SK-N-SH (cell line): ENCODE results near the gene PPID. TPM values are rescaled to one million over a fixed set of nuclear protein-coding genes. Genes with fewer than 3 reads are reported as not detected.
"Not testable (repeated sequence)": the region's sequence is repeated elsewhere in the genome, so short reads cannot be mapped to it uniquely, and the experiment has no call there.

Experiments
- CTCF ChIA-PET: fragments of 300-600, 350-600 bp; formaldehyde crosslinking; extraction: SDS; loops from one replicate; lab custom pipeline; 2021; lab: Yijun Ruan, JAX
- POLR2A ChIA-PET: fragments of 350-600 bp; sonication (Branson Sonifier 250); formaldehyde crosslinking; extraction: SDS; loops from one replicate; lab custom pipeline; 2020; ENCODE audit warnings: antibody characterized with exemption, inconsistent platforms; lab: Yijun Ruan, JAX
- DNase-seq: peaks from one replicate; pipeline ENCODE4 v3.0.0; 2012
- H2AFZ ChIP-seq: fragments of 200-600 bp; sonication (generic); 2 replicates; pipeline ENCODE4 v1.8.1; 2016; ENCODE audit warnings: antibody characterized with exemption, mild to moderate bottlenecking, low read depth
- H3F3A ChIP-seq: fragments of 200-600 bp; sonication (generic); replicated peaks from 2 replicates; pipeline ENCODE3; 2016; ENCODE audit warnings: antibody characterized with exemption, mild to moderate bottlenecking; ENCODE audit not compliant: insufficient read depth
- H3K27ac ChIP-seq, 2 experiments: fragments of 200-500 bp in 1 of 2; fragments of 200-600 bp in 1 of 2; sonication (Bioruptor generic) in 1 of 2; sonication (generic), shearing (Covaris generic) in 1 of 2; 2 replicates each; pipeline versions ENCODE4 v1.5.1 to v1.6.1; 2014 to 2016; ENCODE audit warnings: low read depth in 2 of 2, inconsistent platforms in 1 of 2, low read length in 1 of 2, mild to moderate bottlenecking in 1 of 2, mixed read lengths in 1 of 2
- H3K27me3 ChIP-seq: fragments of 200-600 bp; sonication (generic), shearing (Covaris generic); 2 replicates; pipeline ENCODE4 v1.6.1; 2016; ENCODE audit warnings: mixed run types; ENCODE audit not compliant: insufficient read depth
- H3K36me3 ChIP-seq, 2 experiments: fragments of 200-500 bp in 1 of 2; fragments of 200-600 bp in 1 of 2; sonication (Bioruptor generic) in 1 of 2; sonication (generic) in 1 of 2; replicated peaks in 1 of 2; 2 replicates each; pipeline versions ENCODE3 to v1.5.1; 2014 to 2016; ENCODE audit warnings: low read length in 1 of 2, mild to moderate bottlenecking in 1 of 2; ENCODE audit not compliant: insufficient read depth in 2 of 2, control insufficient read depth in 1 of 2
- H3K4me1 ChIP-seq, 2 experiments: fragments of 200-500 bp in 1 of 2; fragments of 200-600 bp in 1 of 2; sonication (Bioruptor generic) in 1 of 2; sonication (generic), shearing (Covaris generic) in 1 of 2; 2 replicates each; pipeline versions ENCODE4 v1.5.1 to v1.6.1; 2014 to 2016; ENCODE audit warnings: low read depth in 1 of 2, low read length in 1 of 2, mixed run types in 1 of 2; ENCODE audit not compliant: insufficient read depth in 2 of 2, control insufficient read depth in 1 of 2
- H3K4me2 ChIP-seq: fragments of 200-600 bp; sonication (generic), shearing (Covaris generic); 2 replicates; pipeline ENCODE4 v1.6.1; 2017; ENCODE audit warnings: mixed run types
- H3K4me3 ChIP-seq, 2 experiments: fragments of 200-500 bp in 1 of 2; fragments of 200-600 bp in 1 of 2; sonication (Bioruptor generic) in 1 of 2; sonication (generic), shearing (Covaris generic) in 1 of 2; 2 replicates each; pipeline versions ENCODE4 v1.5.1 to v1.8.1; 2014 to 2016; ENCODE audit warnings: low read depth in 2 of 2, inconsistent platforms in 1 of 2, low read length in 1 of 2, mild to moderate bottlenecking in 1 of 2, mixed read lengths in 1 of 2, moderate library complexity in 1 of 2
- H3K79me2 ChIP-seq: fragments of 200-600 bp; sonication (generic); 2 replicates; pipeline ENCODE4 v1.8.1; 2017; ENCODE audit warnings: mild to moderate bottlenecking; ENCODE audit not compliant: insufficient read depth
- H3K9ac ChIP-seq: fragments of 200-600 bp; sonication (generic); 2 replicates; pipeline ENCODE4 v1.6.1; 2017; ENCODE audit warnings: mixed run types
- H3K9me2 ChIP-seq: fragments of 200-600 bp; sonication (generic); 2 replicates; pipeline ENCODE4 v1.6.1; 2017; ENCODE audit warnings: mixed run types
- H3K9me3 ChIP-seq: fragments of 200-600 bp; sonication (generic); 2 replicates; pipeline ENCODE4 v1.6.1; 2017; ENCODE audit warnings: mixed run types, mild to moderate bottlenecking, moderate library complexity
- H4K20me1 ChIP-seq: fragments of 200-600 bp; sonication (generic); 2 replicates; pipeline ENCODE4 v1.6.1; 2017; ENCODE audit warnings: mild to moderate bottlenecking, mixed run types; ENCODE audit not compliant: insufficient read depth
- CHD2 ChIP-seq: fragments of 150-350 bp; IDR thresholded peaks from 2 replicates; pipeline ENCODE4 v1.6.1; 2018; ENCODE audit warnings: low read length; ENCODE audit not compliant: partially characterized antibody
- EP300 ChIP-seq, 2 experiments: IDR thresholded peaks; 2 replicates each; pipeline versions ENCODE4 v1.4.0 to v1.6.1; 2012; ENCODE audit warnings: borderline replicate concordance in 1 of 2, low read depth in 1 of 2, low read length in 1 of 2
- FOXJ3 ChIP-seq: sonication (generic); formaldehyde crosslinking; IDR thresholded peaks from 2 replicates; pipeline ENCODE4 v1.5.1; 2020; ENCODE audit warnings: mild to moderate bottlenecking, missing genetic modification reagents
- GABPA ChIP-seq: IDR thresholded peaks from 2 replicates; pipeline ENCODE4 v1.4.0; 2012; ENCODE audit warnings: low read depth, mild to moderate bottlenecking
- GATA2 ChIP-seq: sonication (generic); formaldehyde crosslinking; IDR thresholded peaks from 2 replicates; pipeline ENCODE4 v1.5.0; 2020; ENCODE audit warnings: mild to moderate bottlenecking, missing genetic modification reagents
- JUND ChIP-seq: IDR thresholded peaks from 2 replicates; pipeline ENCODE4 v1.4.0; 2012
- MXI1 ChIP-seq: IDR thresholded peaks from 2 replicates; pipeline ENCODE4 v1.6.1; 2012; ENCODE audit warnings: mild to moderate bottlenecking, low read depth, low read length, improper control_type of control experiment
- NRF1 ChIP-seq: IDR thresholded peaks from 2 replicates; pipeline ENCODE4 v1.6.1; 2012; ENCODE audit warnings: low read depth, mild to moderate bottlenecking, low read length
- RAD21 ChIP-seq: IDR thresholded peaks from 2 replicates; pipeline ENCODE4 v1.6.1; 2012; ENCODE audit warnings: mild to moderate bottlenecking, low read length
- RCOR1 ChIP-seq: fragments of 150-350 bp; IDR thresholded peaks from 2 replicates; pipeline ENCODE4 v1.6.1; 2017; ENCODE audit warnings: antibody characterized with exemption, low read length
- RXRA ChIP-seq: IDR thresholded peaks from 2 replicates; pipeline ENCODE4 v1.4.0; 2012; ENCODE audit warnings: low read depth, mild to moderate bottlenecking, borderline replicate concordance
- SIN3A ChIP-seq: IDR thresholded peaks from 2 replicates; pipeline ENCODE4 v1.6.1; 2012; ENCODE audit warnings: low read depth, mild to moderate bottlenecking, low read length, moderate library complexity, borderline replicate concordance
- SMC3 ChIP-seq: IDR thresholded peaks from 2 replicates; pipeline ENCODE4 v1.6.1; 2012; ENCODE audit warnings: low read depth, low read length, improper control_type of control experiment
- TAF1 ChIP-seq: IDR thresholded peaks from 2 replicates; pipeline ENCODE4 v1.6.1; 2012; ENCODE audit warnings: low read depth, mild to moderate bottlenecking, low read length, moderate library complexity, borderline replicate concordance
- TCF12 ChIP-seq: IDR thresholded peaks from 2 replicates; pipeline ENCODE4 v1.4.0; 2012
- USF1 ChIP-seq: IDR thresholded peaks from 2 replicates; pipeline ENCODE4 v1.4.0; 2012; ENCODE audit warnings: low read depth, borderline replicate concordance
- USF2 ChIP-seq: fragments of 150-350 bp; IDR thresholded peaks from 2 replicates; pipeline ENCODE4 v1.6.1; 2017; ENCODE audit warnings: antibody characterized with exemption, low read length, low read depth, borderline replicate concordance
- YY1 ChIP-seq: IDR thresholded peaks from 2 replicates; pipeline ENCODE4 v1.4.0; 2012; ENCODE audit warnings: low read depth, mild to moderate bottlenecking
- ZBTB33 ChIP-seq: IDR thresholded peaks from 2 replicates; pipeline ENCODE4 v1.4.0; 2012; ENCODE audit warnings: low read depth, borderline replicate concordance
- WGBS: methylation state at CpG from one replicate; pipeline ENCODE4 v1.1.6; 2017; ENCODE audit warnings: low lambda C conversion rate; 5-methylcytosine and 5-hydroxymethylcytosine counted together
- polyA plus RNA-seq, 3 experiments: library from polyadenylated mRNA; depleted of rRNA; stranded (reverse); fragments of >200 nt; gene quantifications; 2 replicates each; pipeline ENCODE4 v1.2.3, GENCODE V29; 2012

The PPID gene
- polyA plus RNA-seq, 1 of the 3 experiments (the other 2 are of a cell fraction): 20.2 TPM

GRCh38 chr4:158715802-158716201, 7.4 kb downstream of the PPID start (continued):
- no peak for TF ChIP-seq ZBTB33
- TF ChIP-seq YY1: no peak

GRCh38 chr4:158714937-158715336, 8.3 kb downstream of the PPID start:
- Histone ChIP-seq H3K27me3 (no peaks in the 10 kb centered on the region), H3K9me3 (no peaks in the 10 kb centered on the region), H2AFZ (no peak overlapping the region), H3K4me1 (no peaks in the 10 kb centered on the region), H3K9ac (no peak overlapping the region), H3K9me2 (no peaks in the 10 kb centered on the region), H3K4me2 (no peak overlapping the region), H4K20me1 (no peaks in the 10 kb centered on the region), H3K36me3 (peaks cover 85 to 91% of the 10 kb centered on the region in 2 experiments), H3K27ac (no peak overlapping the region), H3K4me3 (no peak overlapping the region), H3K79me2 (peaks cover 8% of the 10 kb centered on the region), H3F3A (no peaks in the 10 kb centered on the region)
- TF ChIP-seq RAD21: no peak
- TF ChIP-seq GABPA: no peak
- no peak for TF ChIP-seq EP300 (IDR thresholded peaks at IDR 0.05; ENCODE audit: borderline replicate concordance in 1 of 2, low read depth in 1 of 2, low read length in 1 of 2)
- TF ChIP-seq TAF1: no peak
- TF ChIP-seq RXRA: no peak
- no peak for TF ChIP-seq GATA2 (CRISPR knock-in tag)
- no peak for TF ChIP-seq RCOR1
- TF ChIP-seq SIN3A: no peak
- TF ChIP-seq USF1: no peak
- no peak for TF ChIP-seq TCF12
- TF ChIP-seq FOXJ3 (CRISPR knock-in tag): no peak
- TF ChIP-seq NRF1: no peak
- TF ChIP-seq USF2: no peak
- TF ChIP-seq CHD2: no peak
- TF ChIP-seq YY1: no peak
- TF ChIP-seq JUND: no peak
- no peak for TF ChIP-seq MXI1
- no peak for TF ChIP-seq SMC3
- ChIA-PET POLR2A (no interaction called here), CTCF (interaction anchor here (1.1 to 1.8 kb wide), 4 partner anchors 9 to 741 kb away, joined by 3 to 4 read pairs (median 3); no protein-coding TSS in a partner anchor)
- DNase-seq: no peak
- WGBS: 86% methylated on average over 4 of the region's 4 CpGs

GRCh38 chr4:158712622-158713021, 10.6 kb downstream of the PPID start:
- peaks cover 70 to 86% of the 10 kb centered on the region in 2 experiments for H3K36me3 ChIP-seq
- 93% methylated on average over 4 of the region's 4 CpGs for WGBS
- H3K27ac ChIP-seq, CTCF ChIA-PET, H3K4me3 ChIP-seq, H2AFZ ChIP-seq, H3K27me3 ChIP-seq, H3K9me2 ChIP-seq, DNase-seq, H3F3A ChIP-seq, H3K4me2 ChIP-seq, H3K79me2 ChIP-seq, H3K4me1 ChIP-seq, H4K20me1 ChIP-seq, H3K9me3 ChIP-seq, H3K9ac ChIP-seq: not testable (repeated sequence)
- POLR2A ChIA-PET: interaction anchor here (0.7 kb wide), 1 partner anchor 52 kb away, joined by 3 read pairs; no protein-coding TSS in a partner anchor
